ENCODE measurements around the gene CD84. TPM values are rescaled to one million over a fixed set of nuclear protein-coding genes. Genes with fewer than 3 reads are reported as not detected.

Gene CD84
- total RNA-seq, 1 experiment from 2014 or later = not detected

GRCh38 chr1:160578175-160578524 lies 1.1 kb downstream of the CD84 start:
- no peak overlapping the region for H3K9ac ChIP-seq (ENCODE audit: low read length)
- H3K4me2 ChIP-seq (ENCODE audit: low read length) = no peak overlapping the region
- ATAC-seq (no peak), DNase-seq (no peak)
- no peaks in the 10 kb centered on the region for H3K9me2 ChIP-seq (replicated peaks; ENCODE audit: low read length)
- no peaks in the 10 kb centered on the region for H3F3A ChIP-seq (ENCODE audit: low read length, unreplicated experiment)
- H3K4me3 ChIP-seq (ENCODE audit: low read length) = no peak overlapping the region
- H3K9me3 ChIP-seq (ENCODE audit: low read length) = no peaks in the 10 kb centered on the region
- BruUV-seq (replicated peaks) = no TSS peak
- no peaks in the 10 kb centered on the region for H3K79me2 ChIP-seq (ENCODE audit: low read length)
- ChIA-PET POLR2A (ENCODE audit: unreplicated experiment) (no interaction called here), CTCF (no interaction called here)
- H4K20me1 ChIP-seq (ENCODE audit: low read length) = no peaks in the 10 kb centered on the region
- H3K27me3 ChIP-seq (ENCODE audit: low read length) = peaks cover 28% of the 10 kb centered on the region
- no peak overlapping the region for H2AFZ ChIP-seq (ENCODE audit: low read length)
- intact Hi-C loops (cut with micrococcal nuclease) = no loop called here
- no peak overlapping the region for H3K27ac ChIP-seq (ENCODE audit: low read length)
- H3K36me3 ChIP-seq (ENCODE audit: low read depth, low read length) = no peaks in the 10 kb centered on the region
- no peaks in the 10 kb centered on the region for H3K4me1 ChIP-seq (ENCODE audit: insufficient read depth, low read length)
- TF ChIP-seq EZH2phosphoT487 (IDR thresholded peaks at IDR 0.05; ENCODE audit: borderline replicate concordance, low read length) (no peak), EZH2 (IDR thresholded peaks at IDR 0.05; ENCODE audit: low read length, unreplicated experiment) (no peak)
- TF ChIP-seq, protein P1, sequence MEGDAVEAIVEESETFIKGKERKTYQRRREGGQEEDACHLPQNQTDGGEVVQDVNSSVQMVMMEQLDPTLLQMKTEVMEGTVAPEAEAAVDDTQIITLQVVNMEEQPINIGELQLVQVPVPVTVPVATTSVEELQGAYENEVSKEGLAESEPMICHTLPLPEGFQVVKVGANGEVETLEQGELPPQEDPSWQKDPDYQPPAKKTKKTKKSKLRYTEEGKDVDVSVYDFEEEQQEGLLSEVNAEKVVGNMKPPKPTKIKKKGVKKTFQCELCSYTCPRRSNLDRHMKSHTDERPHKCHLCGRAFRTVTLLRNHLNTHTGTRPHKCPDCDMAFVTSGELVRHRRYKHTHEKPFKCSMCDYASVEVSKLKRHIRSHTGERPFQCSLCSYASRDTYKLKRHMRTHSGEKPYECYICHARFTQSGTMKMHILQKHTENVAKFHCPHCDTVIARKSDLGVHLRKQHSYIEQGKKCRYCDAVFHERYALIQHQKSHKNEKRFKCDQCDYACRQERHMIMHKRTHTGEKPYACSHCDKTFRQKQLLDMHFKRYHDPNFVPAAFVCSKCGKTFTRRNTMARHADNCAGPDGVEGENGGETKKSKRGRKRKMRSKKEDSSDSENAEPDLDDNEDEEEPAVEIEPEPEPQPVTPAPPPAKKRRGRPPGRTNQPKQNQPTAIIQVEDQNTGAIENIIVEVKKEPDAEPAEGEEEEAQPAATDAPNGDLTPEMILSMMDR (conservative IDR thresholded peaks at IDR 0.05; ENCODE audit: low read depth, low read length) = no peak

- Histone ChIP-seq H3K9ac (ENCODE audit: low read length) (no peak overlapping the region), H3K27ac (ENCODE audit: low read length) (no peak overlapping the region), H3K27me3 (ENCODE audit: low read length) (peaks cover 28% of the 10 kb centered on the region), H3K4me2 (ENCODE audit: low read length) (no peak overlapping the region), H3F3A (ENCODE audit: low read length, unreplicated experiment) (no peaks in the 10 kb centered on the region), H3K9me3 (ENCODE audit: low read length) (no peaks in the 10 kb centered on the region), H3K4me1 (ENCODE audit: insufficient read depth, low read length) (no peaks in the 10 kb centered on the region), H3K36me3 (ENCODE audit: low read depth, low read length) (no peaks in the 10 kb centered on the region), H3K9me2 (replicated peaks; ENCODE audit: low read length) (no peaks in the 10 kb centered on the region), H4K20me1 (ENCODE audit: low read length) (no peaks in the 10 kb centered on the region), H3K4me3 (ENCODE audit: low read length) (no peak overlapping the region), H3K79me2 (ENCODE audit: low read length) (no peaks in the 10 kb centered on the region), H2AFZ (ENCODE audit: low read length) (no peak overlapping the region)
- POLR2A ChIA-PET (ENCODE audit: unreplicated experiment) = interaction anchor here (0.6 kb wide), 1 partner anchor 8 kb away, joined by 6 read pairs; no protein-coding TSS in a partner anchor
- no peak for ATAC-seq
- no TSS peak for BruUV-seq (replicated peaks)
- CTCF ChIA-PET = no interaction called here
- no peak for DNase-seq
- TF ChIP-seq, protein P1 (conservative IDR thresholded peaks at IDR 0.05; ENCODE audit: low read depth, low read length) = no peak
- TF ChIP-seq EZH2phosphoT487 (IDR thresholded peaks at IDR 0.05; ENCODE audit: borderline replicate concordance, low read length) (no peak), EZH2 (IDR thresholded peaks at IDR 0.05; ENCODE audit: low read length, unreplicated experiment) (no peak)
- intact Hi-C loops (cut with micrococcal nuclease) = no loop called here
Measured at GRCh38 chr1:160577671-160578070, 1.6 kb downstream of the CD84 start.

- intact Hi-C loops (cut with micrococcal nuclease) = no loop called here
- Histone ChIP-seq H3K4me1 (ENCODE audit: insufficient read depth, low read length) (no peaks in the 10 kb centered on the region), H3K9me3 (ENCODE audit: low read length) (no peaks in the 10 kb centered on the region), H4K20me1 (ENCODE audit: low read length) (no peaks in the 10 kb centered on the region), H3K79me2 (ENCODE audit: low read length) (no peaks in the 10 kb centered on the region), H3K36me3 (ENCODE audit: low read depth, low read length) (no peaks in the 10 kb centered on the region), H3K4me2 (ENCODE audit: low read length) (no peak overlapping the region), H3K27ac (ENCODE audit: low read length) (no peak overlapping the region), H2AFZ (ENCODE audit: low read length) (no peak overlapping the region), H3F3A (ENCODE audit: low read length, unreplicated experiment) (no peaks in the 10 kb centered on the region), H3K9ac (ENCODE audit: low read length) (no peak overlapping the region), H3K4me3 (ENCODE audit: low read length) (no peak overlapping the region), H3K27me3 (ENCODE audit: low read length) (peaks cover 33% of the 10 kb centered on the region), H3K9me2 (replicated peaks; ENCODE audit: low read length) (no peaks in the 10 kb centered on the region)
- DNase-seq (no peak), ATAC-seq (no peak)
- CTCF ChIA-PET = interaction anchor here (0.6 kb wide), 1 partner anchor 22 kb away, joined by 3 read pairs; no protein-coding TSS in a partner anchor
- no TSS peak for BruUV-seq (replicated peaks)
- POLR2A ChIA-PET (ENCODE audit: unreplicated experiment) = no interaction called here
- no peak for TF ChIP-seq EZH2phosphoT487 (IDR thresholded peaks at IDR 0.05; ENCODE audit: borderline replicate concordance, low read length)
- no peak for TF ChIP-seq EZH2 (IDR thresholded peaks at IDR 0.05; ENCODE audit: low read length, unreplicated experiment)
- TF ChIP-seq, protein P1 (conservative IDR thresholded peaks at IDR 0.05; ENCODE audit: low read depth, low read length) = no peak
Measured at GRCh38 chr1:160576884-160577283, 2.4 kb downstream of the CD84 start.

All from PC-3 (cell line).